Breast epithelium (tissue), 4 donors: ENCODE measurements around the gene KLK2. TPM values are rescaled to one million over a fixed set of nuclear protein-coding genes. Genes with fewer than 3 reads are reported as not detected.

Experiments
- DNase-seq, 2 donors: peaks; one replicate each; pipeline ENCODE4 v3.0.0-alpha.2; 2019; ENCODE audit warnings: low spot score in 2 of 2
- H3K27ac ChIP-seq, 2 donors: fragments of 200-600 bp; sonication (generic) in 1 of 2; one replicate each; pipeline ENCODE4 v1.5.1; 2016 to 2019; ENCODE audit warnings: mild to moderate bottlenecking in 1 of 2
- H3K27me3 ChIP-seq, 2 donors: fragments of 200-600 bp; sonication (generic) in 1 of 2; one replicate each; pipeline versions ENCODE4 v1.5.1 to v1.6.0; 2017 to 2019; ENCODE audit warnings: control low read depth in 1 of 2, mild to moderate bottlenecking in 1 of 2
- H3K36me3 ChIP-seq: fragments of 200-600 bp; one replicate; pipeline ENCODE4 v1.5.1; 2019
- H3K4me1 ChIP-seq, 2 donors: fragments of 200-600 bp; sonication (generic); one replicate each; pipeline ENCODE4 v1.5.1; 2016 to 2019; ENCODE audit warnings: control low read depth in 1 of 2
- H3K4me3 ChIP-seq, 3 donors: fragments of 200-600 bp; sonication (generic); 1 replicate in 2 of 3; 2 replicates in 1 of 3; pipeline ENCODE4 v1.5.1; 2016 to 2019; ENCODE audit warnings: mild to moderate bottlenecking in 3 of 3, moderate library complexity in 2 of 3
- H3K9me3 ChIP-seq, 2 donors: fragments of 200-600 bp; sonication (generic) in 1 of 2; one replicate each; pipeline ENCODE4 v1.5.1; 2016 to 2019; ENCODE audit warnings: control low read depth in 1 of 2
- CTCF ChIP-seq, 3 donors: fragments of 450-650 bp; IDR thresholded peaks; one replicate each; pipeline ENCODE4 v1.5.1; 2016 to 2017; ENCODE audit warnings: antibody characterized with exemption in 3 of 3, mild to moderate bottlenecking in 3 of 3, moderate library complexity in 3 of 3
- POLR2A ChIP-seq: fragments of 450-650 bp; IDR thresholded peaks from one replicate; pipeline ENCODE4 v1.6.1; 2016; ENCODE audit warnings: antibody characterized with exemption, mild to moderate bottlenecking, moderate library complexity
- POLR2AphosphoS5 ChIP-seq, 3 donors: sonication (generic); formaldehyde crosslinking; IDR thresholded peaks; one replicate each; pipeline ENCODE4 v1.6.1; 2017; ENCODE audit warnings: antibody characterized with exemption in 3 of 3
- intact Hi-C: fragments of 100-400 bp; cut with DNase I; formaldehyde crosslinking; loops from one replicate; pipeline ENCODE4 v1.15.1; 2023; ENCODE audit warnings: low total_unique reads
- total RNA-seq, 3 donors: library from RNA; depleted of rRNA; stranded (reverse); fragments of >200 nt; gene quantifications; one replicate each; pipeline ENCODE4 v1.1.0, GENCODE V29; 2016

KLK2 gene
- total RNA-seq, 3 donors from 2014 or later: 0.44 to 14.7 (median 0.48) TPM

DNA sequence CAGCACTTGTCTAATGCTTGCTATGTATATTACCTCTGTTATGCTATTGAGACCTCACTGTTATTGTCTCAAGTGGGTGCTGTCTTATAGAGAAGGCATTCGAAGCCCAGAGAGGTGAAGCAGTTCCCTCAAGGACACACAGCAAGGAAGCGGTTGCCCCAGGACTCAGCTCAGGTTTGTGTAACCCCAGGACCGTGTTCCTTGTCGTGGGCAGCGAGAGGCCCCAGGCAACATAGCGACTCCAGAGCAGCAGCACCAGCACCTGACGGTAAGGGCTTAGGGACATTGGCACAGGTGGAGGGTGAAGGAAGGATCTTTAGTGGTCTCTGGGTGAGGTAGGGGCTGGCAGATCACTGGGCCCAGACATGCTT lies 42.2 kb upstream of the KLK2 start:
- intact Hi-C loops: no loop called here
- peaks cover 2 to 26% of the 10 kb centered on the region in 2 donors for H3K27me3 ChIP-seq
- TF ChIP-seq POLR2A (no peak), POLR2AphosphoS5 (IDR thresholded peaks at IDR 0.05) (no peak), CTCF (IDR thresholded peaks at IDR 0.05) (no peak)
- no peak overlapping the region for H3K27ac ChIP-seq
- H3K4me3 ChIP-seq: no peak overlapping the region
- no peaks in the 10 kb centered on the region for H3K9me3 ChIP-seq
- no peaks in the 10 kb centered on the region for H3K4me1 ChIP-seq
- no peaks in the 10 kb centered on the region for H3K36me3 ChIP-seq
- DNase-seq: no peak

GRCh38 chr19:50832666-50833065 lies 40.6 kb upstream of the KLK2 start:
- no peak for DNase-seq
- H3K27me3 ChIP-seq: peaks cover 2 to 24% of the 10 kb centered on the region in 2 donors
- TF ChIP-seq POLR2A (no peak), CTCF (IDR thresholded peaks at IDR 0.05) (no peak), POLR2AphosphoS5 (IDR thresholded peaks at IDR 0.05) (no peak)

DNA sequence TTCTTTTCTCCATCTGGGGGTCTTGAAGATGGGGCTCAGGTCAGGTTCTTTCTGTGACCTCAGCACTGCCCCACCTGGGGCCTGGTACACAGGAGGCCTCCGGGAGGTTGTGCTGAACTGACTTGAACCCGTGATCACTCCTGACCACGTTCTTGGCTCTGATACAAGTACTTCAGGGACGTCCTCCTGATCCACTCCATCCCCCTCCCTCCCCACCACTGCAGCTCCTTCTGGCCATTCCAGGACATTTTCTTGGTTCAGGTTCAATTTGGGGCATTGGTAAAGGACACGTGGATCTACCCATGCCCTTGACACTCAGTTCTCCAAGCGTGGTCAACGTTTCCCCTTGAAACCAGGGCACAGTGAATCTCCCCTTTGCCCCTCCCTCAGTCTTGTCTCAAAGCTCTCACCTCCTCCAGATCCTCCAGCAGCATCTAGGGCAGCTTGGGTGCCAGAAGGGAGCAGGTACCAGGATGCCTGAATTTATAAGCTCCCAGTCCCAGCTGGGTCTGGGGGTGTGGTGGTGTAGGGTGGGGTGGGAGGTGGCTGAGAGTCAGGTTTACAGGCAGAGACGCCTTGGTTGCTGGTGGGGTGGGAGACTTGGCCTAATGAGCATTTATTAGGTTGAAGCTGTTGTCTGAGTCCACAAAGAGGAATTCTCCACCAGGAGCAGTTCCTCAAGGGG lies 40.0 kb upstream of the KLK2 start, which contains the start of gene KLK15:
KLK15 (minus strand) TSS at position 458 of the 685 bp plus-strand sequence. CDS start 2,082 bp downstream, outside the sequence.
- H3K36me3 ChIP-seq: no peaks in the 10 kb centered on the region
- no peak within 1 kb of the TSS for H3K27ac ChIP-seq
- DNase-seq: no peak
- TF ChIP-seq CTCF (IDR thresholded peaks at IDR 0.05): no peak
- no peak for TF ChIP-seq POLR2AphosphoS5 (IDR thresholded peaks at IDR 0.05)
- TF ChIP-seq POLR2A: no peak
- H3K9me3 ChIP-seq: no peaks in the 10 kb centered on the region
- peaks cover 2 to 28% of the 10 kb centered on the region in 2 donors for H3K27me3 ChIP-seq
- no peak within 1 kb of the TSS for H3K4me3 ChIP-seq
- intact Hi-C loops: no loop called here
- no peaks in the 10 kb centered on the region for H3K4me1 ChIP-seq

More at GRCh38 chr19:50832666-50833065, 40.6 kb upstream of the KLK2 start:
- H3K4me1 ChIP-seq: no peaks in the 10 kb centered on the region
- no peaks in the 10 kb centered on the region for H3K9me3 ChIP-seq
- intact Hi-C loops: no loop called here
- no peak overlapping the region for H3K4me3 ChIP-seq
- no peak overlapping the region for H3K27ac ChIP-seq
- H3K36me3 ChIP-seq: no peaks in the 10 kb centered on the region

DNA sequence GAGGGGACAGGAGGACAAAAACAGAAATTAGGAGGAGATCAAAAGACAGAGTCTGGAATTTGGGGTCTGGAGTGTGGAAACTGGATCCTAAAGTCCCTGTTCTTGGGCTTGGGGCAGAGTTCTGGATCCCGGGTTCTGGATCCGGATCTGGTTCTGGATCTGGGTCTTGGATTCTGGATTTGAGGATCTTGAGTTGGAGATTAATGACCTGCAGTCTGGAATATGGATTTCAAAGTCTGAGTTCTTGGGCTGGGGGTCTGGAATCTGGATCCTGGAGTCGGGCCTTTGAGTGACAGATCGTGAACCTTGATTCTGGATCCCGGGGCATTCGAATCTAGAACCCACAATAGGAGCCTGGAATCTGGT lies 39.5 kb upstream of the KLK2 start:
- intact Hi-C loops: no loop called here
- Histone ChIP-seq H3K27ac (no peak overlapping the region), H3K9me3 (no peaks in the 10 kb centered on the region), H3K27me3 (peaks cover 2 to 29% of the 10 kb centered on the region in 2 donors), H3K4me3 (no peak overlapping the region), H3K4me1 (no peaks in the 10 kb centered on the region), H3K36me3 (no peaks in the 10 kb centered on the region)
- no peak for TF ChIP-seq CTCF (IDR thresholded peaks at IDR 0.05)
- DNase-seq: no peak

DNA sequence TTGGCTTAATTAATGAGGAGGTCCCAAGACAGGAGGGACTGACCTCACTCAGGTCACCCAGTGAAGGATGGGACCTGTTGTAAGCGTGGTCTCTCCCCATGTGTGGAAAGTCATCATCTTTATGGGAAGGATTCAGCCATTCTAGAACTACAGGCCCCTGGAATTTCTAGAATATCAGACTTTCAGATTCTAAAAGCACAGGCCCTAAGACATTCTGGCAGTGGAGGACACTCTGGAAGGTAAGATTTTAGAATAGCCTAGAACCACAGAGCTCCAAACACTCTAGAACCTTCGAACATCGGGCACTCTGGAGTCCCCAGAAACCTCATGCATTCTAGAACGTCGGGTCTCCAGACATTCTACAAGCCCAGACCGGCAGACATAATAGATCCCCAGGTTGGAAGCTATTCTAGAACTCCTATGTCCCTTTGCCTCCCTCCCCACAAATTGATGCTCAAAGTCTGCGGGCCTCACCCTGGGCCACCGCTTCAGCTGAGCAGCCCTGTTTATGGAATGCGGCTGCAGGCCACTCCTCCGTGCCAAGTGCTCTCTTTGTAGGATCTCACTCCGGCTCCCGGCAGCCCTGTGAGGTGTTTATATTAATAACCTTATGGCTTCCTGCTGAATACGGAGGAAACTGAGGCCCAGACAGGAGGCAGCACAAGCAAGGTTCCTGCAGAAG lies 38.0 kb upstream of the KLK2 start:
- Histone ChIP-seq H3K27me3 (peaks cover 2 to 29% of the 10 kb centered on the region in 2 donors), H3K27ac (no peak overlapping the region)
- intact Hi-C loops: no loop called here

More for the DNA sequence above, 38.0 kb upstream of the KLK2 start:
- TF ChIP-seq CTCF (IDR thresholded peaks at IDR 0.05): no peak
- TF ChIP-seq POLR2A: no peak
- no peak for TF ChIP-seq POLR2AphosphoS5 (IDR thresholded peaks at IDR 0.05)
- DNase-seq: no peak
- Histone ChIP-seq H3K4me1 (no peaks in the 10 kb centered on the region), H3K4me3 (peak overlapping the region; percentile 28 to 62 (median 55)), H3K36me3 (no peaks in the 10 kb centered on the region), H3K9me3 (no peaks in the 10 kb centered on the region)
